Thoracic aorta (tissue), 2 donors: ENCODE data around the gene TCL1A. TPM values are rescaled to one million over a fixed set of nuclear protein-coding genes. Genes with fewer than 3 reads are reported as not detected.
"Not testable (repeated sequence)": the region's sequence is repeated elsewhere in the genome, so short reads cannot be mapped to it uniquely, and the experiment has no call there.

Experiments used
- ATAC-seq: fragments of 150-250 bp; one replicate; pipeline ENCODE4 v1.8.0; 2017; ENCODE audit warnings: low read depth; ENCODE audit not compliant: insufficient number of reproducible peaks, low FRiP score
- DNase-seq: peaks from one replicate; pipeline ENCODE4 v3.0.0-alpha.2; 2020; ENCODE audit warnings: low spot score
- H3K27ac ChIP-seq, 2 donors: fragments of 200-600 bp; sonication (generic); 1 replicate in 1 of 2; 2 replicates in 1 of 2; pipeline ENCODE4 v1.5.1; 2016; ENCODE audit warnings: mild to moderate bottlenecking in 2 of 2, moderate library complexity in 2 of 2
- H3K27me3 ChIP-seq: fragments of 200-600 bp; sonication (generic); replicated peaks from 2 replicates; pipeline ENCODE4 v1.6.0; 2016; ENCODE audit warnings: mild to moderate bottlenecking; ENCODE audit not compliant: insufficient read depth
- H3K36me3 ChIP-seq: fragments of 200-600 bp; sonication (generic); one replicate; pipeline ENCODE4 v1.5.1; 2016
- H3K4me1 ChIP-seq, 2 donors: fragments of 200-600 bp; sonication (generic); 1 replicate in 1 of 2; 2 replicates in 1 of 2; pipeline versions ENCODE4 v1.5.1 to v1.6.0; 2016; ENCODE audit warnings: low read depth in 2 of 2, mild to moderate bottlenecking in 1 of 2; ENCODE audit not compliant: control insufficient read depth in 1 of 2
- H3K4me3 ChIP-seq: fragments of 200-600 bp; sonication (generic); 2 replicates; pipeline ENCODE4 v1.5.1; 2016; ENCODE audit warnings: mild to moderate bottlenecking
- H3K9me3 ChIP-seq: fragments of 200-600 bp; sonication (generic); 2 replicates; pipeline ENCODE4 v1.5.1; 2016
- CTCF ChIP-seq: fragments of 200-600 bp; sonication (generic); IDR thresholded peaks from one replicate; pipeline ENCODE4 v1.5.1; 2019; ENCODE audit warnings: antibody characterized with exemption
- total RNA-seq, 2 donors: library from RNA; depleted of rRNA; stranded (reverse); fragments of >200 nt; gene quantifications; one replicate each; pipeline versions ENCODE4 v1.1.0 to v1.2.3, GENCODE V29; 2016

TCL1A gene
- not detected for total RNA-seq

GRCh38 chr14:95713596-95714371 lies at the start of gene TCL1A:
TCL1A (minus strand) TSS chr14:95714125; CDS start chr14:95714066, 59 bp downstream.
- DNase-seq, result no peak
- no peak for TF ChIP-seq CTCF

GRCh38 chr14:95763032-95763431 lies 49.1 kb upstream of the TCL1A start:
- not testable (repeated sequence) for ATAC-seq, H3K4me3 ChIP-seq, H3K9me3 ChIP-seq, DNase-seq, H3K27me3 ChIP-seq, H3K36me3 ChIP-seq, H3K4me1 ChIP-seq, H3K27ac ChIP-seq

More at GRCh38 chr14:95713596-95714371, at the start of gene TCL1A:
- no peaks in the 10 kb centered on the region for H3K27me3 ChIP-seq
- no peak within 1 kb of the TSS for H3K27ac ChIP-seq
- no peaks in the 10 kb centered on the region for H3K9me3 ChIP-seq
- H3K4me3 ChIP-seq, result no peak within 1 kb of the TSS
- ATAC-seq, result no peak
- no peaks in the 10 kb centered on the region for H3K4me1 ChIP-seq
- H3K36me3 ChIP-seq, result no peaks in the 10 kb centered on the region

GRCh38 chr14:95761436-95761835 lies 47.5 kb upstream of the TCL1A start:
- no peak for TF ChIP-seq CTCF
- no peaks in the 10 kb centered on the region for H3K27me3 ChIP-seq
- H3K27ac ChIP-seq, result no peak overlapping the region
- no peaks in the 10 kb centered on the region for H3K9me3 ChIP-seq
- no peak overlapping the region for H3K4me3 ChIP-seq
- no peaks in the 10 kb centered on the region for H3K4me1 ChIP-seq
- ATAC-seq (no peak), DNase-seq (no peak)
- H3K36me3 ChIP-seq, result no peaks in the 10 kb centered on the region

- no peak for ATAC-seq
These were observed 46.7 kb upstream of the TCL1A start for GRCh38 chr14:95760596-95760995.

GRCh38 chr14:95759941-95760340 lies 46.0 kb upstream of the TCL1A start:
- no peak for TF ChIP-seq CTCF
- Histone ChIP-seq H3K4me1 (no peaks in the 10 kb centered on the region), H3K36me3 (no peaks in the 10 kb centered on the region), H3K27me3 (no peaks in the 10 kb centered on the region), H3K4me3 (no peak overlapping the region), H3K9me3 (no peaks in the 10 kb centered on the region), H3K27ac (no peak overlapping the region)
- ATAC-seq (no peak), DNase-seq (no peak)

More at GRCh38 chr14:95760596-95760995, 46.7 kb upstream of the TCL1A start:
- Histone ChIP-seq H3K27me3 (no peaks in the 10 kb centered on the region), H3K36me3 (no peaks in the 10 kb centered on the region), H3K27ac (no peak overlapping the region), H3K9me3 (no peaks in the 10 kb centered on the region), H3K4me3 (no peak overlapping the region), H3K4me1 (no peaks in the 10 kb centered on the region)
- TF ChIP-seq CTCF, result no peak
- DNase-seq, result no peak
